Liver (tissue), 3 donors: ENCODE data around the gene RIC1.

Experiments used
- FOXA1 ChIP-seq: IDR thresholded peaks from 2 replicates; pipeline ENCODE4 v1.6.1; 2016; ENCODE audit warnings: antibody characterized with exemption
- JUND ChIP-seq, 2 donors: IDR thresholded peaks; 2 replicates each; pipeline ENCODE4 v1.6.1; 2016; ENCODE audit warnings: antibody characterized with exemption in 2 of 2
- TF ChIP-seq, protein P1 (sequence below): fragments of 150-350 bp; IDR thresholded peaks from 2 replicates; pipeline ENCODE4 v1.5.1; 2017; ENCODE audit warnings: improper control_type of control experiment, low read depth, low read length; ENCODE audit not compliant: missing input control
- donor health status: healthy.
- donor health status: healthy.

GRCh38 chr9:5789489-5789888, 160.6 kb downstream of the RIC1 start:
- TF ChIP-seq, protein P1, sequence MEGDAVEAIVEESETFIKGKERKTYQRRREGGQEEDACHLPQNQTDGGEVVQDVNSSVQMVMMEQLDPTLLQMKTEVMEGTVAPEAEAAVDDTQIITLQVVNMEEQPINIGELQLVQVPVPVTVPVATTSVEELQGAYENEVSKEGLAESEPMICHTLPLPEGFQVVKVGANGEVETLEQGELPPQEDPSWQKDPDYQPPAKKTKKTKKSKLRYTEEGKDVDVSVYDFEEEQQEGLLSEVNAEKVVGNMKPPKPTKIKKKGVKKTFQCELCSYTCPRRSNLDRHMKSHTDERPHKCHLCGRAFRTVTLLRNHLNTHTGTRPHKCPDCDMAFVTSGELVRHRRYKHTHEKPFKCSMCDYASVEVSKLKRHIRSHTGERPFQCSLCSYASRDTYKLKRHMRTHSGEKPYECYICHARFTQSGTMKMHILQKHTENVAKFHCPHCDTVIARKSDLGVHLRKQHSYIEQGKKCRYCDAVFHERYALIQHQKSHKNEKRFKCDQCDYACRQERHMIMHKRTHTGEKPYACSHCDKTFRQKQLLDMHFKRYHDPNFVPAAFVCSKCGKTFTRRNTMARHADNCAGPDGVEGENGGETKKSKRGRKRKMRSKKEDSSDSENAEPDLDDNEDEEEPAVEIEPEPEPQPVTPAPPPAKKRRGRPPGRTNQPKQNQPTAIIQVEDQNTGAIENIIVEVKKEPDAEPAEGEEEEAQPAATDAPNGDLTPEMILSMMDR, result no peak
- TF ChIP-seq FOXA1 (no peak), JUND (IDR thresholded peaks at IDR 0.05) (no peak)
